ENCODE measurements around the gene NOXO1.

DNA sequence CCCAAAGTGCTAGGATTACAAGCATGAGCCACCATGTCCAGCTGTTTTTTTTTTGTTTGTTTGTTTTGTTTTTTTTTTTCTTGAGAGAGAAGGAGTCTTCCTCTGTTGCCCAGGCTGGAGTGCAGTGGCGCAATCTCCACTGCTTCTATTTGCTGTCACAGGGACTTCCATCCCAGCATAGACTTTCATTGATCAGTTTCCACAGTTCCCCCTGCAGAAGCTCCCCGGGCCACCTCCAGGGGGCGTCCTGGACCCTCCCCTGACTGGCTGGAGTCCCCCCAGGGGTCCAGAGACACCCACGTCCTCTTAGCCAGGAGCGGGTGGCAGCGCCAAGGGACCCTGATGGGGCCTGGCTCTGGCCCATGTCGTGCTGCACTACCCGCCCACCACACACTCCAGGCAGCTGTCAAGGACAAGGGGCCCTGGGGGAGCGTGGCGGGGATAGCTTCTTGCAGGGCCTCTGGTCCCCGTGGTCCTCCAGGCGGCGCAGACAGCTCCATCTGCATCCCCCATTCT lies 35.2 kb upstream of the NOXO1 start:
- TF ChIP-seq, protein P1, sequence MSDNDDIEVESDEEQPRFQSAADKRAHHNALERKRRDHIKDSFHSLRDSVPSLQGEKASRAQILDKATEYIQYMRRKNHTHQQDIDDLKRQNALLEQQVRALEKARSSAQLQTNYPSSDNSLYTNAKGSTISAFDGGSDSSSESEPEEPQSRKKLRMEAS (IDR thresholded peaks at IDR 0.05) = no peak
- TF ChIP-seq, protein P2, sequence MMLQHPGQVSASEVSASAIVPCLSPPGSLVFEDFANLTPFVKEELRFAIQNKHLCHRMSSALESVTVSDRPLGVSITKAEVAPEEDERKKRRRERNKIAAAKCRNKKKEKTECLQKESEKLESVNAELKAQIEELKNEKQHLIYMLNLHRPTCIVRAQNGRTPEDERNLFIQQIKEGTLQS (IDR thresholded peaks at IDR 0.05) = no peak
- TF ChIP-seq, protein P3, sequence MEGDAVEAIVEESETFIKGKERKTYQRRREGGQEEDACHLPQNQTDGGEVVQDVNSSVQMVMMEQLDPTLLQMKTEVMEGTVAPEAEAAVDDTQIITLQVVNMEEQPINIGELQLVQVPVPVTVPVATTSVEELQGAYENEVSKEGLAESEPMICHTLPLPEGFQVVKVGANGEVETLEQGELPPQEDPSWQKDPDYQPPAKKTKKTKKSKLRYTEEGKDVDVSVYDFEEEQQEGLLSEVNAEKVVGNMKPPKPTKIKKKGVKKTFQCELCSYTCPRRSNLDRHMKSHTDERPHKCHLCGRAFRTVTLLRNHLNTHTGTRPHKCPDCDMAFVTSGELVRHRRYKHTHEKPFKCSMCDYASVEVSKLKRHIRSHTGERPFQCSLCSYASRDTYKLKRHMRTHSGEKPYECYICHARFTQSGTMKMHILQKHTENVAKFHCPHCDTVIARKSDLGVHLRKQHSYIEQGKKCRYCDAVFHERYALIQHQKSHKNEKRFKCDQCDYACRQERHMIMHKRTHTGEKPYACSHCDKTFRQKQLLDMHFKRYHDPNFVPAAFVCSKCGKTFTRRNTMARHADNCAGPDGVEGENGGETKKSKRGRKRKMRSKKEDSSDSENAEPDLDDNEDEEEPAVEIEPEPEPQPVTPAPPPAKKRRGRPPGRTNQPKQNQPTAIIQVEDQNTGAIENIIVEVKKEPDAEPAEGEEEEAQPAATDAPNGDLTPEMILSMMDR (IDR thresholded peaks at IDR 0.05; ENCODE audit: low read depth, low read length, missing input control) = peak; percentile 13
- TF ChIP-seq, protein P4, sequence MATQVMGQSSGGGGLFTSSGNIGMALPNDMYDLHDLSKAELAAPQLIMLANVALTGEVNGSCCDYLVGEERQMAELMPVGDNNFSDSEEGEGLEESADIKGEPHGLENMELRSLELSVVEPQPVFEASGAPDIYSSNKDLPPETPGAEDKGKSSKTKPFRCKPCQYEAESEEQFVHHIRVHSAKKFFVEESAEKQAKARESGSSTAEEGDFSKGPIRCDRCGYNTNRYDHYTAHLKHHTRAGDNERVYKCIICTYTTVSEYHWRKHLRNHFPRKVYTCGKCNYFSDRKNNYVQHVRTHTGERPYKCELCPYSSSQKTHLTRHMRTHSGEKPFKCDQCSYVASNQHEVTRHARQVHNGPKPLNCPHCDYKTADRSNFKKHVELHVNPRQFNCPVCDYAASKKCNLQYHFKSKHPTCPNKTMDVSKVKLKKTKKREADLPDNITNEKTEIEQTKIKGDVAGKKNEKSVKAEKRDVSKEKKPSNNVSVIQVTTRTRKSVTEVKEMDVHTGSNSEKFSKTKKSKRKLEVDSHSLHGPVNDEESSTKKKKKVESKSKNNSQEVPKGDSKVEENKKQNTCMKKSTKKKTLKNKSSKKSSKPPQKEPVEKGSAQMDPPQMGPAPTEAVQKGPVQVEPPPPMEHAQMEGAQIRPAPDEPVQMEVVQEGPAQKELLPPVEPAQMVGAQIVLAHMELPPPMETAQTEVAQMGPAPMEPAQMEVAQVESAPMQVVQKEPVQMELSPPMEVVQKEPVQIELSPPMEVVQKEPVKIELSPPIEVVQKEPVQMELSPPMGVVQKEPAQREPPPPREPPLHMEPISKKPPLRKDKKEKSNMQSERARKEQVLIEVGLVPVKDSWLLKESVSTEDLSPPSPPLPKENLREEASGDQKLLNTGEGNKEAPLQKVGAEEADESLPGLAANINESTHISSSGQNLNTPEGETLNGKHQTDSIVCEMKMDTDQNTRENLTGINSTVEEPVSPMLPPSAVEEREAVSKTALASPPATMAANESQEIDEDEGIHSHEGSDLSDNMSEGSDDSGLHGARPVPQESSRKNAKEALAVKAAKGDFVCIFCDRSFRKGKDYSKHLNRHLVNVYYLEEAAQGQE (IDR thresholded peaks at IDR 0.05) = no peak
- TF ChIP-seq JUND (IDR thresholded peaks at IDR 0.05) = no peak
- TF ChIP-seq YY1 (IDR thresholded peaks at IDR 0.05) = no peak
- TF ChIP-seq, protein P5, sequence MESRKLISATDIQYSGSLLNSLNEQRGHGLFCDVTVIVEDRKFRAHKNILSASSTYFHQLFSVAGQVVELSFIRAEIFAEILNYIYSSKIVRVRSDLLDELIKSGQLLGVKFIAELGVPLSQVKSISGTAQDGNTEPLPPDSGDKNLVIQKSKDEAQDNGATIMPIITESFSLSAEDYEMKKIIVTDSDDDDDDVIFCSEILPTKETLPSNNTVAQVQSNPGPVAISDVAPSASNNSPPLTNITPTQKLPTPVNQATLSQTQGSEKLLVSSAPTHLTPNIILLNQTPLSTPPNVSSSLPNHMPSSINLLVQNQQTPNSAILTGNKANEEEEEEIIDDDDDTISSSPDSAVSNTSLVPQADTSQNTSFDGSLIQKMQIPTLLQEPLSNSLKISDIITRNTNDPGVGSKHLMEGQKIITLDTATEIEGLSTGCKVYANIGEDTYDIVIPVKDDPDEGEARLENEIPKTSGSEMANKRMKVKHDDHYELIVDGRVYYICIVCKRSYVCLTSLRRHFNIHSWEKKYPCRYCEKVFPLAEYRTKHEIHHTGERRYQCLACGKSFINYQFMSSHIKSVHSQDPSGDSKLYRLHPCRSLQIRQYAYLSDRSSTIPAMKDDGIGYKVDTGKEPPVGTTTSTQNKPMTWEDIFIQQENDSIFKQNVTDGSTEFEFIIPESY (IDR thresholded peaks at IDR 0.05) = no peak
- no peak for TF ChIP-seq TAF1 (conservative IDR thresholded peaks at IDR 0.05)
- TF ChIP-seq NR2F2 (IDR thresholded peaks at IDR 0.05) = no peak
- TF ChIP-seq GABPA (IDR thresholded peaks at IDR 0.05 in 1 of 2, conservative IDR thresholded peaks at IDR 0.05 in 1 of 2) = no peak
- no peak for TF ChIP-seq FOXA1 (IDR thresholded peaks at IDR 0.05)

Measured in liver (tissue), 3 donors.